Smooth muscle cell (in vitro differentiated cells): ENCODE data around the gene ZNF536. TPM values are rescaled to one million over a fixed set of nuclear protein-coding genes. Genes with fewer than 3 reads are reported as not detected.

Experiments used
- DNase-seq: peaks from one replicate; lab custom pipeline; 2025; ENCODE audit not compliant: unreplicated experiment; lab: John Stamatoyannopoulos, UW
- H2AFZ ChIP-seq: fragments of 200-600 bp; sonication (generic); 2 replicates; pipeline ENCODE4 v1.6.0; 2016; ENCODE audit warnings: antibody characterized with exemption, low read depth, mild to moderate bottlenecking
- H3F3A ChIP-seq: fragments of 200-600 bp; sonication (generic); 2 replicates; pipeline ENCODE4 v1.6.0; 2017; ENCODE audit warnings: antibody characterized with exemption, low read depth
- H3K27ac ChIP-seq: fragments of 200-600 bp; sonication (generic); 2 replicates; pipeline ENCODE4 v1.5.1; 2016; ENCODE audit warnings: low read depth, mild to moderate bottlenecking
- H3K27me3 ChIP-seq: fragments of 200-600 bp; sonication (generic); 2 replicates; pipeline ENCODE4 v1.6.1; 2016; ENCODE audit warnings: low read depth, mild to moderate bottlenecking
- H3K36me3 ChIP-seq: fragments of 200-600 bp; sonication (generic); 2 replicates; pipeline ENCODE4 v1.5.1; 2016; ENCODE audit warnings: low read depth
- H3K4me1 ChIP-seq: fragments of 200-600 bp; sonication (generic); 2 replicates; pipeline ENCODE4 v1.5.1; 2016; ENCODE audit warnings: low read depth
- H3K4me2 ChIP-seq: fragments of 200-600 bp; sonication (generic); 2 replicates; pipeline ENCODE4 v1.6.0; 2016; ENCODE audit warnings: mild to moderate bottlenecking
- H3K4me3 ChIP-seq: fragments of 200-600 bp; sonication (generic); 2 replicates; pipeline ENCODE4 v1.5.1; 2016; ENCODE audit warnings: mild to moderate bottlenecking
- H3K79me2 ChIP-seq: fragments of 200-600 bp; sonication (generic); 2 replicates; pipeline ENCODE4 v1.6.0; 2016; ENCODE audit warnings: low read depth, mild to moderate bottlenecking
- H3K9ac ChIP-seq: fragments of 200-600 bp; sonication (generic); 2 replicates; pipeline ENCODE4 v1.6.0; 2016; ENCODE audit warnings: low read depth
- H3K9me3 ChIP-seq: fragments of 200-600 bp; sonication (generic); replicated peaks from 2 replicates; pipeline ENCODE4 v1.5.1; 2016; ENCODE audit warnings: low read depth
- H4K20me1 ChIP-seq: fragments of 200-600 bp; sonication (generic); 2 replicates; pipeline ENCODE4 v1.6.0; 2016; ENCODE audit warnings: low read depth
- CTCF ChIP-seq: fragments of 200-600 bp; sonication (generic); IDR thresholded peaks from 2 replicates; pipeline ENCODE4 v1.5.1; 2017; ENCODE audit warnings: borderline replicate concordance, mild to moderate bottlenecking, antibody characterized with exemption; ENCODE audit not compliant: insufficient read depth, poor library complexity, severe bottlenecking
- WGBS: methylation state at CpG from one replicate; pipeline ENCODE4 v1.1.7; 2016; ENCODE audit warnings: low lambda C conversion rate; 5-methylcytosine and 5-hydroxymethylcytosine counted together
- polyA plus RNA-seq: library from polyadenylated mRNA; unstranded; fragments of >200 nt; fragmentation: Nextera tagmentation; extraction: Ambion mirVana; gene quantifications from 2 replicates; pipeline ENCODE4 v1.2.1, GENCODE V29; 2016
- total RNA-seq: library from RNA; depleted of rRNA; stranded (reverse); fragments of >200 nt; gene quantifications from 2 replicates; pipeline ENCODE4 v1.2.3, GENCODE V29; 2014

ZNF536 gene
- total and polyA plus RNA-seq, 2 experiments from 2014 or later = not detected

- no peak for TF ChIP-seq CTCF
- peaks cover 45% of the 10 kb centered on the region for H3K27me3 ChIP-seq
- H3K36me3 ChIP-seq = no peaks in the 10 kb centered on the region
- 74% methylated on average over 7 of the region's 7 CpGs for WGBS
- no peaks in the 10 kb centered on the region for H3K79me2 ChIP-seq
- H3K4me2 ChIP-seq = no peak overlapping the region
- no peak overlapping the region for H3K9ac ChIP-seq
- no peak overlapping the region for H3K4me3 ChIP-seq
- no peak overlapping the region for H3K27ac ChIP-seq
- no peaks in the 10 kb centered on the region for H3K9me3 ChIP-seq
- no peak for DNase-seq
- H3F3A ChIP-seq = no peaks in the 10 kb centered on the region
- H2AFZ ChIP-seq = no peak overlapping the region
- no peaks in the 10 kb centered on the region for H3K4me1 ChIP-seq
- H4K20me1 ChIP-seq = no peaks in the 10 kb centered on the region
Measured at GRCh38 chr19:30349131-30349730, 23.0 kb upstream of the ZNF536 start.

DNA sequence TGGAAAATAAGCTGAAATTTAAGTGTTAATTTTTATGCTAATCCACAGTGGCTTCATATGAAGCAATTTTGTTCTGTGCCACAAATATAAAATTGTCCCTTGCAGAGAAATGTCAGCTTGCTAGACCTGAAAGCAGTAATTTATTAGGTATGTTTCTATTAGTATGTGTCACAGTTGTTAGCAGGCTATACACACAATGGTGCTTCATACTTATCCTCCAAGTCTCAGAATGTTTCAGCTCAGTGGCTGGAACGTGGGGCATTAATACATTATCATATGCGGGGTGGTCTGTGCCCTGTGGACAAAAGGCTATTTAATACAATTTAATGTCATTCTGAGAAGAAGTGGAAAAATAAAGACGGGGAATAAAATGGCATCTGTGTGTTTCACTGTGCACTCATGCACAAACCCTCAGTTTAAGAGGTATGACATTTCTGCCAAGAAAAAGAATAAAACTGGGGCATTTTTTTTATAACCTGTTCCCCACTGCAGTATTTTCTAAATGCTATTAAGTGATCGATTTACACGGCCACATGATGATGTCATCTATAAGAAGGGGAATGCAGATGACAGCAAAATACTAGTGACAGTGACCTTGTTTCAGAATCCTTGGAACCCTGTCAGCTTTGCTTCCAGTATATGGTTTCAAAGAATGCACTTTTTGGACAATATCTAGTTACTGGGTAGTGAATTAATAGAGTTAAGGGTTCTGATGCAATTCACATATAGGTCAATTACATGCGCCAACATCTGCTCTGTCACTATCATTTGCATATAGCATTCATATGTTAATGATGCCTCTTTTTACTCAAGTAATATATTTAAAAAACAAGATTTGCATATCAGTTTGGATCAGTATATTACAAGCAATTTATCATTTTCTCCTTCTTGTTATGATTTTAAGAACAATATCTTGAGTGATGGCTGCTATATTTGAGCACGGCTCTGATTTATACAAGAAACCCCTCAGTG lies 21.2 kb upstream of the ZNF536 start:
- Histone ChIP-seq H4K20me1 (no peaks in the 10 kb centered on the region), H3K36me3 (no peaks in the 10 kb centered on the region), H3K79me2 (no peaks in the 10 kb centered on the region), H3K9ac (no peak overlapping the region), H2AFZ (no peak overlapping the region), H3K4me1 (no peaks in the 10 kb centered on the region), H3K4me3 (no peak overlapping the region), H3F3A (no peaks in the 10 kb centered on the region), H3K4me2 (no peak overlapping the region), H3K9me3 (no peaks in the 10 kb centered on the region), H3K27ac (no peak overlapping the region), H3K27me3 (peaks cover 45% of the 10 kb centered on the region)
- no peak for DNase-seq
- TF ChIP-seq CTCF = no peak
- WGBS = 79% methylated on average over 7 of the region's 7 CpGs

- Histone ChIP-seq H3K4me2 (no peak overlapping the region), H4K20me1 (no peaks in the 10 kb centered on the region), H3K79me2 (no peaks in the 10 kb centered on the region), H3K27me3 (peaks cover 45% of the 10 kb centered on the region), H2AFZ (no peak overlapping the region), H3K36me3 (no peaks in the 10 kb centered on the region), H3K4me3 (no peak overlapping the region), H3K9me3 (no peaks in the 10 kb centered on the region), H3K4me1 (no peaks in the 10 kb centered on the region), H3F3A (no peaks in the 10 kb centered on the region), H3K27ac (no peak overlapping the region), H3K9ac (no peak overlapping the region)
- DNase-seq = no peak
- no peak for TF ChIP-seq CTCF
- 80% methylated on average over 2 of the region's 2 CpGs for WGBS
Measured at GRCh38 chr19:30351774-30352173, 20.4 kb upstream of the ZNF536 start.
